Measurements from ENCODE around the gene CDH4.

Gene CDH4

GRCh38 chr20:61487346-61487996 is 235.4 kb downstream of the CDH4 start:
- no peak for DNase-seq (ENCODE audit: low read depth in 2 of 2)

- DNase-seq (ENCODE audit: low read depth in 2 of 2) = no peak
Observed at GRCh38 chr20:61487997-61488371, 235.9 kb downstream of the CDH4 start.

GRCh38 chr20:61490721-61491120 is 238.7 kb downstream of the CDH4 start:
- DNase-seq (ENCODE audit: low read depth in 2 of 2) = no peak

GRCh38 chr20:61492065-61492464 is 240.0 kb downstream of the CDH4 start:
- DNase-seq (ENCODE audit: low read depth in 2 of 2) = no peak

- DNase-seq (ENCODE audit: low read depth in 2 of 2) = no peak
Observed at GRCh38 chr20:61493798-61494305, 241.8 kb downstream of the CDH4 start.

GRCh38 chr20:61494763-61495575 is 242.9 kb downstream of the CDH4 start:
- no peak for DNase-seq (ENCODE audit: low read depth in 2 of 2)

GRCh38 chr20:61497029-61497627 is 245.1 kb downstream of the CDH4 start:
- no peak for DNase-seq (ENCODE audit: low read depth in 2 of 2)

GRCh38 chr20:61499859-61500554 is 247.9 kb downstream of the CDH4 start:
- no peak for DNase-seq (ENCODE audit: low read depth in 2 of 2)

GRCh38 chr20:61500791-61501321 is 248.8 kb downstream of the CDH4 start:
- no peak for DNase-seq (ENCODE audit: low read depth in 2 of 2)

- no peak for DNase-seq (ENCODE audit: low read depth in 2 of 2)
Observed at GRCh38 chr20:61502433-61502832, 250.4 kb downstream of the CDH4 start.

GRCh38 chr20:61503106-61503505 is 251.0 kb downstream of the CDH4 start:
- no peak for DNase-seq (ENCODE audit: low read depth in 2 of 2)

- no peak for DNase-seq (ENCODE audit: low read depth in 2 of 2)
Observed at GRCh38 chr20:61505508-61505907, 253.4 kb downstream of the CDH4 start.

- no peak for DNase-seq (ENCODE audit: low read depth in 2 of 2)
Observed at GRCh38 chr20:61507778-61508177, 255.7 kb downstream of the CDH4 start.

- no peak for DNase-seq (ENCODE audit: low read depth in 2 of 2)
Observed at GRCh38 chr20:61508301-61509096, 256.4 kb downstream of the CDH4 start.

GRCh38 chr20:61510778-61511330 is 258.8 kb downstream of the CDH4 start:
- no peak for DNase-seq (ENCODE audit: low read depth in 2 of 2)

- DNase-seq (ENCODE audit: low read depth in 2 of 2) = no peak
Observed at GRCh38 chr20:61512475-61512874, 260.4 kb downstream of the CDH4 start.

- DNase-seq (ENCODE audit: low read depth in 2 of 2) = no peak
Observed at GRCh38 chr20:61513124-61514017, 261.3 kb downstream of the CDH4 start.

- no peak for DNase-seq (ENCODE audit: low read depth in 2 of 2)
Observed at GRCh38 chr20:61514018-61514365, 261.9 kb downstream of the CDH4 start.

- no peak for DNase-seq (ENCODE audit: low read depth in 2 of 2)
Observed at GRCh38 chr20:61514396-61514795, 262.3 kb downstream of the CDH4 start.

Measured in stimulated activated CD4-positive, alpha-beta T cell treated with anti-CD3 and anti-CD28 coated beads, Interleukin-4, amount 100 ng/mL, for 48 hours (primary cell).